ENCODE measurements around the gene GRID2IP. TPM values are rescaled to one million over a fixed set of nuclear protein-coding genes. Genes with fewer than 3 reads are reported as not detected.
"Not testable (repeated sequence)": the region's sequence is repeated elsewhere in the genome, so short reads cannot be mapped to it uniquely, and the experiment has no call there.

The GRID2IP gene
- total RNA-seq, 1 donor from 2014 or later = not detected

- Histone ChIP-seq H2AFZ (replicated peaks) (no peak overlapping the region), H3K9ac (no peak overlapping the region), H3K4me1 (no peaks in the 10 kb centered on the region), H3K4me3 (no peak overlapping the region), H3K27me3 (no peaks in the 10 kb centered on the region), H3K36me3 (no peaks in the 10 kb centered on the region), H3K79me2 (ENCODE audit: low read depth) (peaks cover 1% of the 10 kb centered on the region), H3K9me3 (ENCODE audit: low read depth) (no peaks in the 10 kb centered on the region), H3F3A (ENCODE audit: low read depth) (no peaks in the 10 kb centered on the region), H3K27ac (no peak overlapping the region), H4K20me1 (ENCODE audit: low read depth) (no peaks in the 10 kb centered on the region), H3K4me2 (no peak overlapping the region)
- no peak overlapping the region for H3K27ac Mint-ChIP-seq
- H3K4me3 Mint-ChIP-seq = no peak overlapping the region
- H3K4me1 Mint-ChIP-seq = peaks cover 2% of the 10 kb centered on the region
- peaks cover 3% of the 10 kb centered on the region for H3K27me3 Mint-ChIP-seq (ENCODE audit: insufficient read depth, low read depth)
- TF ChIP-seq CTCF (IDR thresholded peaks at IDR 0.05) = no peak
- no peak for TF ChIP-seq EZH2phosphoT487 (IDR thresholded peaks at IDR 0.05)
- TF ChIP-seq EZH2 (IDR thresholded peaks at IDR 0.05) = no peak
- no peak for DNase-seq (ENCODE audit: low spot score)
- H3K9me3 Mint-ChIP-seq = no peaks in the 10 kb centered on the region
- no peaks in the 10 kb centered on the region for H3K36me3 Mint-ChIP-seq
Observed at GRCh38 chr7:6453734-6454133, 97.5 kb downstream of the GRID2IP start.

DNA sequence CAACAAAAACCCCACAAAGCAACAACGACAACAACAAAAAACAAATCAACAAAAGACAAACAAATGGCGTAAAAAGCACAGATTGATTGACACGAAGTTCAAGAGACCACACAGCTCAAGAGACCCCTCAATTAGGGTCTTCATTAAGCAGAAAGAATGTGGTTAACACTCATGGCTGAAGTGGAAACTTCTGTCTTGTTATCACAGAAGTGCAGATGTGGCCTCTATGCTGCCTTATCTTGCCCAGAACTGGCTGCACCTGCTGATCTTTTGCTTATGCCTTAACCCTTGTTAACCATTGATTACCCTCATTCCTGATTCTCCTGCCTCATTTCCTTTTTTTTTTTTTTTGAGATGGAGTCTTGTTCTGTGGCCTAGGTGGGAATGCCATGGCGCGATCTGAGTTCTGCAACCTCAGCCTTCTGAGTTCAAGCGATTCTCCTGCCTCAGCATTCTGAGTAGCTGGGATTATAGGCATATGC lies 100.0 kb downstream of the GRID2IP start:
- H3K4me2 ChIP-seq = no peak overlapping the region
- H2AFZ ChIP-seq (replicated peaks) = no peak overlapping the region
- DNase-seq (ENCODE audit: low spot score) = no peak
- peaks cover 11% of the 10 kb centered on the region for H3F3A ChIP-seq (ENCODE audit: low read depth)
- Mint-ChIP-seq H3K4me1 (peaks cover 7% of the 10 kb centered on the region), H3K9me3 (no peaks in the 10 kb centered on the region), H3K27me3 (ENCODE audit: insufficient read depth, low read depth) (peaks cover 6% of the 10 kb centered on the region), H3K27ac (no peak overlapping the region), H3K4me3 (no peak overlapping the region), H3K36me3 (no peaks in the 10 kb centered on the region)
- H4K20me1 ChIP-seq (ENCODE audit: low read depth) = no peaks in the 10 kb centered on the region
- H3K36me3 ChIP-seq = no peaks in the 10 kb centered on the region
- TF ChIP-seq CTCF (IDR thresholded peaks at IDR 0.05) (no peak), EZH2 (IDR thresholded peaks at IDR 0.05) (no peak), EZH2phosphoT487 (IDR thresholded peaks at IDR 0.05) (no peak)
- no peaks in the 10 kb centered on the region for H3K9me3 ChIP-seq (ENCODE audit: low read depth)
- no peak overlapping the region for H3K4me3 ChIP-seq
- H3K79me2 ChIP-seq (ENCODE audit: low read depth) = peaks cover 21% of the 10 kb centered on the region
- H3K4me1 ChIP-seq = no peaks in the 10 kb centered on the region
- no peak overlapping the region for H3K27ac ChIP-seq
- H3K9ac ChIP-seq = no peak overlapping the region
- no peaks in the 10 kb centered on the region for H3K27me3 ChIP-seq

DNA sequence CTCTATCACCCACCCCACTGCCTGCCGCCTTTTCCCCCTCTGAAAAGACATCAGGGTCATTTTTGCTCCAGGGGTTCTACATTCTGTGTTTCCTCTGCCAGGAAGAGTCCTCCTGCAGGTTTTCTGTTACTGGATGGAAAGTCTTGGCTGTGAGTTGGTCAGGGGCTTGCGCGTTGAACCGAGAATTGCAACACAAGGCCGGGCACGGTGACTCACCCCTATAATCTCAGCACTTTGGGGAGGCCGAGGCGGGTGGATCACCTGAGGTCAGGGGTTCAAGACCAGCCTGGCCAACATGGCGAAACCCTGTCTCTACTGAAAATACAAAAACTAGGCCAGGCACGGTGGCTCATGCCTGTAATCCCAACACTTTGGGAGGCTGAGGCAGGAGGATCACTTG lies 100.7 kb downstream of the GRID2IP start:
- not testable (repeated sequence) for H2AFZ ChIP-seq (replicated peaks); H3K36me3 ChIP-seq; DNase-seq (ENCODE audit: low spot score); H3K9ac ChIP-seq; H3K4me3 ChIP-seq; H3K4me3 Mint-ChIP-seq; H3K36me3 Mint-ChIP-seq; H3K27me3 Mint-ChIP-seq (ENCODE audit: insufficient read depth, low read depth); H3K27me3 ChIP-seq; H4K20me1 ChIP-seq (ENCODE audit: low read depth); H3K27ac Mint-ChIP-seq; H3K4me1 ChIP-seq; H3K4me2 ChIP-seq; H3K27ac ChIP-seq; H3K9me3 ChIP-seq (ENCODE audit: low read depth); H3K9me3 Mint-ChIP-seq
- Histone ChIP-seq H3K79me2 (ENCODE audit: low read depth) (peaks cover 26% of the 10 kb centered on the region), H3F3A (ENCODE audit: low read depth) (peaks cover 11% of the 10 kb centered on the region)
- H3K4me1 Mint-ChIP-seq = peaks cover 10% of the 10 kb centered on the region

DNA sequence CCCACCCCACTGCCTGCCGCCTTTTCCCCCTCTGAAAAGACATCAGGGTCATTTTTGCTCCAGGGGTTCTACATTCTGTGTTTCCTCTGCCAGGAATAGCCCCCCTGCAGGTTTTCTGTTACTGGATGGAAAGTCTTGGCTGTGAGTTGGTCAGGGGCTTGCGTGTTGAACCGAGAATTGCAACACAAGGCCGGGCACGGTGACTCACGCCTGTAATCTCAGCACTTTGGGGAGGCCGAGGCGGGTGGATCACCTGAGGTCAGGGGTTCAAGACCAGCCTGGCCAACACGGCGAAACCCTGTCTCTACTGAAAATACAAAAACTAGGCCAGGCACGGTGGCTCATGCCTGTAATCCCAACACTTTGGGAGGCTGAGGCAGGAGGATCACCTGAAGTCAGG lies 101.4 kb downstream of the GRID2IP start:
- H3K36me3 Mint-ChIP-seq; H3K27me3 Mint-ChIP-seq (ENCODE audit: insufficient read depth, low read depth); H3K36me3 ChIP-seq; H3K9me3 ChIP-seq (ENCODE audit: low read depth); H3K9ac ChIP-seq; H3K4me3 Mint-ChIP-seq; H4K20me1 ChIP-seq (ENCODE audit: low read depth); H2AFZ ChIP-seq (replicated peaks); H3K4me1 ChIP-seq; H3K4me2 ChIP-seq; H3K4me3 ChIP-seq; H3K27ac ChIP-seq; H3K27me3 ChIP-seq; H3K9me3 Mint-ChIP-seq; DNase-seq (ENCODE audit: low spot score); H3K27ac Mint-ChIP-seq: not testable (repeated sequence)
- H3K79me2 ChIP-seq (ENCODE audit: low read depth) = peaks cover 33% of the 10 kb centered on the region
- H3K4me1 Mint-ChIP-seq = peaks cover 10% of the 10 kb centered on the region
- peaks cover 11% of the 10 kb centered on the region for H3F3A ChIP-seq (ENCODE audit: low read depth)
